SU-DHL-6 (cell line): ENCODE data around the gene HDAC6.

Experiments
- H2AFZ ChIP-seq: fragments of 200-600 bp; sonication (generic); 2 replicates; pipeline ENCODE4 v1.6.1; 2014; ENCODE audit warnings: low read depth, mild to moderate bottlenecking, moderate library complexity, mixed read lengths, antibody characterized with exemption, low read length; ENCODE audit not compliant: severe bottlenecking
- H3F3A ChIP-seq: fragments of 200-600 bp; shearing (Covaris generic); 2 replicates; pipeline ENCODE4 v1.6.0; 2016; ENCODE audit warnings: antibody characterized with exemption, mild to moderate bottlenecking; ENCODE audit not compliant: insufficient read depth
- H3K27ac ChIP-seq: fragments of 200-600 bp; sonication (generic); 2 replicates; pipeline ENCODE4 v1.5.1; 2016; ENCODE audit warnings: low read depth, mild to moderate bottlenecking, low read length, moderate library complexity, mixed read lengths
- H3K27me3 ChIP-seq: fragments of 200-600 bp; sonication (generic), shearing (Covaris generic); 2 replicates; pipeline ENCODE4 v1.6.0; 2014; ENCODE audit warnings: mild to moderate bottlenecking, low read length
- H3K36me3 ChIP-seq: fragments of 200-600 bp; sonication (generic); 2 replicates; pipeline ENCODE4 v1.6.1; 2014; ENCODE audit warnings: mild to moderate bottlenecking, low read length, mixed read lengths
- H3K4me2 ChIP-seq: fragments of 300-600, 200-600 bp; shearing (Covaris generic), sonication (generic); 2 replicates; pipeline ENCODE4 v1.6.0; 2014; ENCODE audit warnings: low read length, low read depth, mild to moderate bottlenecking; ENCODE audit not compliant: poor library complexity, severe bottlenecking
- H3K4me3 ChIP-seq: fragments of 200-600 bp; sonication (generic); 2 replicates; pipeline ENCODE4 v1.5.1; 2014; ENCODE audit warnings: antibody characterized with exemption, low read length, mild to moderate bottlenecking, mixed read lengths; ENCODE audit not compliant: insufficient read depth, poor library complexity, severe bottlenecking
- H3K79me2 ChIP-seq: fragments of 200-600 bp; sonication (generic); 2 replicates; pipeline ENCODE4 v1.6.1; 2014; ENCODE audit warnings: mild to moderate bottlenecking, low read length, moderate library complexity; ENCODE audit not compliant: insufficient read depth
- H3K9ac ChIP-seq: fragments of 200-600 bp; sonication (generic); 2 replicates; pipeline ENCODE4 v1.7.0; 2014; ENCODE audit warnings: mild to moderate bottlenecking, low read length
- H3K9me2 ChIP-seq: fragments of 200-600 bp; sonication (generic); replicated peaks from 2 replicates; pipeline ENCODE4 v1.6.1; 2014; ENCODE audit warnings: low read length; ENCODE audit not compliant: insufficient read depth
- H3K9me3 ChIP-seq: fragments of 200-600 bp; sonication (generic); 2 replicates; pipeline ENCODE4 v1.6.1; 2014; ENCODE audit warnings: low read length, mixed read lengths; ENCODE audit not compliant: insufficient read depth
- H4K20me1 ChIP-seq: fragments of 200-600 bp; sonication (generic); 2 replicates; pipeline ENCODE4 v1.6.1; 2014; ENCODE audit warnings: low read depth, mild to moderate bottlenecking, antibody characterized with exemption, low read length, moderate library complexity, mixed read lengths
- CTCF ChIP-seq: fragments of 200-600 bp; sonication (generic); IDR thresholded peaks from one replicate; pipeline ENCODE4 v1.5.1; 2017; ENCODE audit warnings: antibody characterized with exemption, mild to moderate bottlenecking, low read length, moderate library complexity; ENCODE audit not compliant: insufficient read depth, poor library complexity, severe bottlenecking
- EZH2phosphoT487 ChIP-seq: fragments of 200-600 bp; sonication (generic), shearing (Covaris generic); conservative IDR thresholded peaks from 2 replicates; pipeline ENCODE4 v1.6.1; 2018; ENCODE audit warnings: mild to moderate bottlenecking, antibody characterized with exemption, low read length, moderate library complexity, mixed read lengths

Gene HDAC6

GRCh38 chrX:48829016-48829735, 27.3 kb downstream of the HDAC6 start:
- Histone ChIP-seq H3K79me2 (no peaks in the 10 kb centered on the region), H2AFZ (no peak overlapping the region), H3K27ac (no peak overlapping the region), H3K36me3 (no peaks in the 10 kb centered on the region), H3K27me3 (no peaks in the 10 kb centered on the region), H3K9me3 (no peaks in the 10 kb centered on the region), H3K4me2 (no peak overlapping the region), H4K20me1 (no peaks in the 10 kb centered on the region), H3K9me2 (no peaks in the 10 kb centered on the region), H3K4me3 (no peak overlapping the region), H3K9ac (no peak overlapping the region), H3F3A (no peaks in the 10 kb centered on the region)
- TF ChIP-seq CTCF: no peak
- TF ChIP-seq EZH2phosphoT487: no peak

- Histone ChIP-seq H4K20me1 (no peaks in the 10 kb centered on the region), H3K79me2 (no peaks in the 10 kb centered on the region), H3K4me2 (no peak overlapping the region), H3K9me3 (no peaks in the 10 kb centered on the region), H2AFZ (no peak overlapping the region), H3K4me3 (no peak overlapping the region), H3K9ac (no peak overlapping the region), H3K27ac (no peak overlapping the region), H3K9me2 (no peaks in the 10 kb centered on the region), H3F3A (no peaks in the 10 kb centered on the region), H3K27me3 (no peaks in the 10 kb centered on the region), H3K36me3 (no peaks in the 10 kb centered on the region)
- TF ChIP-seq EZH2phosphoT487 (no peak), CTCF (no peak)
Measured at GRCh38 chrX:48831136-48831908, 29.5 kb downstream of the HDAC6 start.

- no peak overlapping the region for H3K9ac ChIP-seq
- no peaks in the 10 kb centered on the region for H3K9me3 ChIP-seq
- no peaks in the 10 kb centered on the region for H3F3A ChIP-seq
- no peak overlapping the region for H3K27ac ChIP-seq
- H3K79me2 ChIP-seq: no peaks in the 10 kb centered on the region
- no peak overlapping the region for H3K4me2 ChIP-seq
- H3K4me3 ChIP-seq: no peak overlapping the region
- H4K20me1 ChIP-seq: no peaks in the 10 kb centered on the region
- H3K27me3 ChIP-seq: no peaks in the 10 kb centered on the region
- H2AFZ ChIP-seq: no peak overlapping the region
- H3K9me2 ChIP-seq: no peaks in the 10 kb centered on the region
- no peaks in the 10 kb centered on the region for H3K36me3 ChIP-seq
- no peak for TF ChIP-seq EZH2phosphoT487
Measured at GRCh38 chrX:48831909-48832291, 30.0 kb downstream of the HDAC6 start.
